Measurements from ENCODE around the gene DNER.
"Not testable (repeated sequence)": the region's sequence is repeated elsewhere in the genome, so short reads cannot be mapped to it uniquely, and the experiment has no call there.

DNER gene

GRCh38 chr2:229620759-229621158, 93.6 kb downstream of the DNER start:
- in situ Hi-C loops (cut with HindIII; ENCODE audit: low pct_ligation_motif_present, low sequenced_read_pairs), result no loop called here
- DNase-seq, result no peak

DNA sequence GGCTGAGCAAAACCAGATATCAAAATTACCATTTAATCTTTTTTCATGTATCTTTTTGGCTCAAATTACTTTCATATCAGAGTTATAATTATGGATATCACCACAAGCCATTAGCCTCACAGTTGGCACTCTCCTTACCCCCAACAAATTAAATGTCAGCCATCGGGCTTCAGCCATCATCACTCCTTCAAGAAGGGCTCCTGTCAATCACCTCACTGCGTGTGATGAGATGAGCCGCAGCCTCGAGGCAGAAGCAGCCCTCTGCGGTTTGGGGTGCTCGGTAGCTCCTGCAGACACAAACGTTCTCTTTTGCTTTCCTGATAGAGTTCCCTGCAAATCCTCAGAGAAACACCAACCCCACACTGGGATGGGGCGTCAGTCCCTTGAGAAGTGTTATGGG, 94.1 kb downstream of the DNER start:
- TF ChIP-seq CTCF (IDR thresholded peaks at IDR 0.05; ENCODE audit: low read depth, low read length, missing control alignments), result no peak
- H3K27ac ChIP-seq, result no peak overlapping the region
- DNase-seq, result no peak
- H3K36me3 ChIP-seq (replicated peaks), result no peaks in the 10 kb centered on the region
- H3K4me3 ChIP-seq (ENCODE audit: low read depth, low read length), result no peak overlapping the region
- in situ Hi-C loops (cut with HindIII; ENCODE audit: low pct_ligation_motif_present, low sequenced_read_pairs), result no loop called here
- no peaks in the 10 kb centered on the region for H3K27me3 ChIP-seq (replicated peaks)

More at GRCh38 chr2:229620759-229621158, 93.6 kb downstream of the DNER start:
- TF ChIP-seq CTCF (IDR thresholded peaks at IDR 0.05; ENCODE audit: low read depth, low read length, missing control alignments), result no peak
- Histone ChIP-seq H3K27me3 (replicated peaks) (no peaks in the 10 kb centered on the region), H3K4me3 (ENCODE audit: low read depth, low read length) (no peak overlapping the region), H3K36me3 (replicated peaks) (no peaks in the 10 kb centered on the region), H3K27ac (no peak overlapping the region)

DNA sequence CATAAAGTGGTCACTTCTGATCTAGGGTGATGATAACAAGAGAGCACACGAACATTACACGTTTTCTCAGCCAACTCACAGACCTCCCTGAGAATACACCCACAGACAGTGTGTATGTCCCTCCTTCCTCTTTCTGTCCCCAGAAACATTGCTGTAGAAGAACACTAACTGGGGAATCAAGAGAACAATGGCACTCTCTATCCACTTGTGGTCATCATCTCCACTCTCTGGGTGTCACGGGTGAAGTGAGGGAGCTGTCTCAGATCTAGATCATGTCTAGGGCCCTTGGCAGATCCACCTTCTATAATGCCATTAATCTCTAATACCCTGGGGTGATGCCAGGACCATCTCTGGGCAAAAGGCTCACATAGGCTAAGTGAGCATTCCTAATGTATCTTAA, 97.9 kb downstream of the DNER start:
- no peak for TF ChIP-seq CTCF (IDR thresholded peaks at IDR 0.05; ENCODE audit: low read depth, low read length, missing control alignments)
- H3K36me3 ChIP-seq (replicated peaks), result no peaks in the 10 kb centered on the region
- H3K4me3 ChIP-seq (ENCODE audit: low read depth, low read length), result no peak overlapping the region
- no peak overlapping the region for H3K27ac ChIP-seq
- DNase-seq, result no peak
- in situ Hi-C loops (cut with HindIII; ENCODE audit: low pct_ligation_motif_present, low sequenced_read_pairs), result no loop called here
- H3K27me3 ChIP-seq (replicated peaks), result no peaks in the 10 kb centered on the region

DNA sequence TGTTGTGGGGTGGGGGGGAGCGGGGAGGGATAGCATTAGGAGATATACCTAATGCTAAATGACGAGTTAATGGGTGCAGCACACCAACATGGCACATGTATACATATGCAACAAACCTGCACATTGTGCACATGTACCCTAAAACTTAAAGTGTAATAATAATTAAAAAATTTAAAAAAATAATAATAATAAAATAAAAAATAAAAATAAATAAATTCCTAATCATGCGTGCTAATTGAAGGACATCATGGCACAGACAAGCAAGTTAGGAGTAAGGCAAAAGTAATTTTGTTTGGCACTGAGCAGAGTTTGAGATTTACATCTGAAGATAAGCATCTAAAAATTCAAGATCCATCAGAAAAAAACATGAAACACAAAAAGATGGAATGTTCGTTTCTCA, 100.3 kb downstream of the DNER start:
- DNase-seq; H3K36me3 ChIP-seq (replicated peaks); H3K27me3 ChIP-seq (replicated peaks); in situ Hi-C loops (cut with HindIII; ENCODE audit: low pct_ligation_motif_present, low sequenced_read_pairs); H3K4me3 ChIP-seq (ENCODE audit: low read depth, low read length); H3K27ac ChIP-seq: not testable (repeated sequence)

GRCh38 chr2:229612384-229612971, 101.9 kb downstream of the DNER start:
- no peak for DNase-seq
- Histone ChIP-seq H3K4me3 (ENCODE audit: low read depth, low read length) (no peak overlapping the region), H3K27me3 (replicated peaks) (no peaks in the 10 kb centered on the region), H3K36me3 (replicated peaks) (no peaks in the 10 kb centered on the region), H3K27ac (no peak overlapping the region)
- in situ Hi-C loops (cut with HindIII; ENCODE audit: low pct_ligation_motif_present, low sequenced_read_pairs), result no loop called here
- TF ChIP-seq CTCF (IDR thresholded peaks at IDR 0.05; ENCODE audit: low read depth, low read length, missing control alignments), result no peak

DNA sequence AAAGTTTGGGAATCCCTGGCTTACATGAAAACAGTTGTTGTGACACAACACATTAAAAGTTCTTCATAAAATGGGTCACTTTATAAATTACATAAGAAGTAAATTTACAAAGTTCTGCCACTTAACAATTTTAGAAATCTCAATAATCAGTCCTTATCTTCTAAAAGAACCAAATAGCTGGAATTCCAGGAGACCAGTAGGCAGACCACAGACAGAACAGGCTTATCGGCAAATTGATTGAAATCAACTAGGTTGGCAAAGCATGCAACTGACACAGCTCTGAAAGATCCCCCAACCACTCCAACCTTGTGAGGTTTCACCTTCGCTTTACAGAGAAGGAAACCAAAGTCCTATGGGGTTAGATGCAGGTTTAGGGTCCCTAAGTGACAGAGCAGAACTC, 103.0 kb downstream of the DNER start:
- Histone ChIP-seq H3K27me3 (replicated peaks) (no peaks in the 10 kb centered on the region), H3K4me3 (ENCODE audit: low read depth, low read length) (no peak overlapping the region), H3K36me3 (replicated peaks) (no peaks in the 10 kb centered on the region), H3K27ac (peak overlapping the region; percentile 92)
- no peak for TF ChIP-seq CTCF (IDR thresholded peaks at IDR 0.05; ENCODE audit: low read depth, low read length, missing control alignments)
- in situ Hi-C loops (cut with HindIII; ENCODE audit: low pct_ligation_motif_present, low sequenced_read_pairs), result no loop called here
- no peak for DNase-seq
